ENCODE data around the gene MMD.
A peak's percentile ranks its signal among the peaks of the same experiment; 100 is the strongest.

Gene MMD

GRCh38 chr17:55420776-55421178, 858 bp downstream of the MMD start:
- H3K36me3 ChIP-seq (ENCODE audit: control insufficient read depth, insufficient read depth, low read length): no peaks in the 10 kb centered on the region; the same call in 1 of the 2 replicates
- TF ChIP-seq CTCF (IDR thresholded peaks at IDR 0.05; ENCODE audit: insufficient read depth, low read length, poor library complexity, severe bottlenecking): no peak
- DNase-seq (ENCODE audit: extremely low read depth, insufficient read length): peak; percentile 49
- peak overlapping the region; percentile 97 for H3K4me3 ChIP-seq (replicated peaks; ENCODE audit: low read depth, low read length)
- no peaks in the 10 kb centered on the region for H3K27me3 ChIP-seq (replicated peaks; ENCODE audit: control insufficient read depth, insufficient read depth, low read length)

GRCh38 chr17:55420067-55420775, 1.4 kb downstream of the MMD start:
- peak; percentile 53 for DNase-seq (ENCODE audit: extremely low read depth, insufficient read length)
- H3K27me3 ChIP-seq (replicated peaks; ENCODE audit: control insufficient read depth, insufficient read depth, low read length): no peaks in the 10 kb centered on the region
- peak overlapping the region; percentile 97 for H3K4me3 ChIP-seq (replicated peaks; ENCODE audit: low read depth, low read length)
- H3K36me3 ChIP-seq (ENCODE audit: control insufficient read depth, insufficient read depth, low read length): no peaks in the 10 kb centered on the region; the same call in 1 of the 2 replicates
- TF ChIP-seq CTCF (IDR thresholded peaks at IDR 0.05; ENCODE audit: insufficient read depth, low read length, poor library complexity, severe bottlenecking): no peak

- H3K4me3 ChIP-seq (replicated peaks; ENCODE audit: low read depth, low read length): peak overlapping the region; percentile 97; the same call in 1 of the 2 replicates
- H3K27me3 ChIP-seq (replicated peaks; ENCODE audit: control insufficient read depth, insufficient read depth, low read length): no peaks in the 10 kb centered on the region
- TF ChIP-seq CTCF (IDR thresholded peaks at IDR 0.05; ENCODE audit: insufficient read depth, low read length, poor library complexity, severe bottlenecking): no peak
- DNase-seq (ENCODE audit: extremely low read depth, insufficient read length): no peak
- no peaks in the 10 kb centered on the region; the same call in 1 of the 2 replicates for H3K36me3 ChIP-seq (ENCODE audit: control insufficient read depth, insufficient read depth, low read length)
These were observed 3.0 kb downstream of the MMD start for GRCh38 chr17:55418369-55419268.

- TF ChIP-seq CTCF (IDR thresholded peaks at IDR 0.05; ENCODE audit: insufficient read depth, low read length, poor library complexity, severe bottlenecking): no peak
- H3K4me3 ChIP-seq (replicated peaks; ENCODE audit: low read depth, low read length): no peak overlapping the region
- peaks cover 1% of the 10 kb centered on the region for H3K36me3 ChIP-seq (ENCODE audit: control insufficient read depth, insufficient read depth, low read length)
These were observed 4.0 kb downstream of the MMD start for GRCh38 chr17:55417411-55418268.

GRCh38 chr17:55416470-55417052, 5.1 kb downstream of the MMD start:
- TF ChIP-seq CTCF (IDR thresholded peaks at IDR 0.05; ENCODE audit: insufficient read depth, low read length, poor library complexity, severe bottlenecking): no peak
- no peak for DNase-seq (ENCODE audit: extremely low read depth, insufficient read length)
- Histone ChIP-seq H3K36me3 (ENCODE audit: control insufficient read depth, insufficient read depth, low read length) (peaks cover 1% of the 10 kb centered on the region), H3K27me3 (replicated peaks; ENCODE audit: control insufficient read depth, insufficient read depth, low read length) (no peaks in the 10 kb centered on the region), H3K4me3 (replicated peaks; ENCODE audit: low read depth, low read length) (no peak overlapping the region)

More at GRCh38 chr17:55417411-55418268, 4.0 kb downstream of the MMD start:
- no peak for DNase-seq (ENCODE audit: extremely low read depth, insufficient read length)
- H3K27me3 ChIP-seq (replicated peaks; ENCODE audit: control insufficient read depth, insufficient read depth, low read length): no peaks in the 10 kb centered on the region

Data from GM06990 (cell line).